Spleen (tissue), 11 donors: ENCODE data around the gene DUOX1. TPM values are rescaled to one million over a fixed set of nuclear protein-coding genes. Genes with fewer than 3 reads are reported as not detected.

Experiments used
- DNase-seq: peaks from one replicate; pipeline ENCODE4 v3.0.0-alpha.2; 2020
- H3K27ac ChIP-seq, 8 donors: fragments of 200-600 bp; sonication (generic) in 7 of 8; 1 replicate in 4 of 8; 2 replicates in 4 of 8; pipeline versions ENCODE4 v1.5.0 to v1.8.0; 2016 to 2021; ENCODE audit warnings: inconsistent platforms in 4 of 8, mild to moderate bottlenecking in 4 of 8, moderate library complexity in 1 of 8
- H3K27me3 ChIP-seq, 7 donors: fragments of 200-600 bp; sonication (generic) in 6 of 7; replicated peaks in 1 of 7; 1 replicate in 4 of 7; 2 replicates in 3 of 7; pipeline versions ENCODE4 v1.5.0 to v1.8.0; 2016 to 2021; ENCODE audit warnings: inconsistent platforms in 3 of 7, mild to moderate bottlenecking in 1 of 7
- H3K36me3 ChIP-seq, 6 donors: fragments of 200-600 bp; sonication (generic) in 5 of 6; 1 replicate in 4 of 6; 2 replicates in 2 of 6; pipeline versions ENCODE4 v1.5.0 to v1.8.0; 2016 to 2021; ENCODE audit warnings: inconsistent platforms in 2 of 6
- H3K4me1 ChIP-seq, 6 donors: fragments of 200-600 bp; sonication (generic) in 5 of 6; 1 replicate in 3 of 6; 2 replicates in 3 of 6; pipeline versions ENCODE4 v1.5.0 to v1.8.0; 2016 to 2021; ENCODE audit warnings: inconsistent platforms in 3 of 6
- H3K4me3 ChIP-seq, 8 donors: fragments of 200-600 bp; sonication (generic) in 7 of 8; 1 replicate in 4 of 8; 2 replicates in 4 of 8; pipeline versions ENCODE4 v1.5.0 to v1.8.0; 2016 to 2021; ENCODE audit warnings: inconsistent platforms in 4 of 8, mild to moderate bottlenecking in 4 of 8, moderate library complexity in 2 of 8
- H3K9me3 ChIP-seq, 8 donors: fragments of 200-600 bp; sonication (generic) in 7 of 8; 1 replicate in 4 of 8; 2 replicates in 4 of 8; pipeline versions ENCODE4 v1.5.0 to v1.8.0; 2016 to 2021; ENCODE audit warnings: inconsistent platforms in 4 of 8
- POLR2A ChIP-seq, 3 donors: fragments of 450-650 bp; IDR thresholded peaks; one replicate each; pipeline ENCODE4 v1.5.1; 2017; ENCODE audit warnings: antibody characterized with exemption in 3 of 3, mild to moderate bottlenecking in 1 of 3
- POLR2AphosphoS5 ChIP-seq, 3 donors: sonication (generic); formaldehyde crosslinking; IDR thresholded peaks; one replicate each; pipeline ENCODE4 v1.5.1; 2017; ENCODE audit warnings: antibody characterized with exemption in 3 of 3
- WGBS, 5 donors: extraction: QIAGEN DNeasy Blood & Tissue Kit in 3 of 5; methylation state at CpG; one replicate each; pipeline versions ENCODE4 v1.1.5 to v1.1.7; 2013 to 2018; 5-methylcytosine and 5-hydroxymethylcytosine counted together
- intact Hi-C: fragments of 100-400 bp; cut with DNase I; formaldehyde crosslinking; loops from one replicate; pipeline ENCODE4 v1.15.0; 2023; ENCODE audit warnings: low total_unique reads
- polyA plus RNA-seq, 3 donors: library from polyadenylated mRNA; stranded (reverse); fragments of 200-250 nt; gene quantifications; one replicate each; pipeline ENCODE4 v1.2.1, GENCODE V29; 2013
- total RNA-seq, 7 donors: library from RNA; depleted of rRNA in 3 of 7; stranded (reverse); fragments of >200 nt in 3 of 7; fragmentation: NEBNext Ultra II Directional in 4 of 7; extraction: Animal tissue kit (Norgen Biotek cat#: 25700) in 4 of 7; gene quantifications; one replicate each; pipeline versions ENCODE4 v1.1.0 to v1.2.1, GENCODE V29; 2016 to 2021
- TF ChIP-seq, protein P1 (sequence below), 11 experiments: fragments of 200-600 bp in 7 of 11; fragments of 450-650 bp in 4 of 11; sonication (generic) in 4 of 11; IDR thresholded peaks in 8 of 11; conservative IDR thresholded peaks in 3 of 11; 1 replicate in 7 of 11; 2 replicates in 4 of 11; pipeline versions ENCODE4 v1.4.0 to v1.8.0; 2016 to 2021; ENCODE audit warnings: antibody characterized with exemption in 11 of 11, inconsistent platforms in 4 of 11, mild to moderate bottlenecking in 1 of 11
- donor health status: healthy with polysubstance abuse.
- donor health status: DM: no; HTN: no; CAD: no; lungs with moderate emphysema.
- donor health status: DM: no; HTN: no; CAD: no.
- donor health status: Bipolar disorder and iron deficiency.
- donor health status: healthy.
- donor health status: DM: no; HTN: no; CAD: no.
- donor health status: DM: yes; HTN: yes; CAD: no.

Gene DUOX1
- total and polyA plus RNA-seq, 10 donors: 0.04 to 0.28 (median 0.09) TPM; not detected in 5

DNA sequence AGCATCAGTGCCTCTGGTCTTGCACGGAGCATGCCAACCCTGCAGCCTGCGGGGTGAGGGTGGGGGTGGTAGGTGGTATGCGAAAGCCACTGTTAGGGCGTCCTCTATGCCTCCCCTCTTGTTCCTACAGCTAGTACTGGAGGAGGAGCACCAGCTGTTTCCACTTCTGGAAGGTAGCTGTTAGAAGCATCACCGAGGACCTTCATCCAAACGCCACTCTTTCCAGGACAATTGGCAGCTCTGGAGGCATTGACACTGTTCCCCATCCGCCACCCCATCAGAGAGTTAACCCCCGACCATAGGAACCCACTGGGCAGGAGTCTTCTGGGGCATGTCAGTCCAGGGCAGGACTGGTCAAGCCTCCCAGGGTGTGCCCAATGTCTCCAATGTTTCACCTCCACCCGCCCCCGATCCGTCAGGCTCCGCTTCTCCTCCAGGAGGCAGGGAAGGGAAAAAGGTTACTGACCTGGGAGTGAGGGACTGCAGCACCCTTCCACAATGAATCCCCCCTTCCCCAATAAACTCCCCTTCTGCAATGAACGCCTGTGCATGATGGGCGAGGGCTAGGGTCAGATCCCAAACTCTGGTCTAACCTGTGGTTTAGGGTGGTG lies 16.3 kb upstream of the DUOX1 start:
- no peaks in the 10 kb centered on the region for H3K36me3 ChIP-seq
- peak overlapping the region in 2 of 8 donors; percentile 25 to 54 for H3K4me3 ChIP-seq
- H3K27ac ChIP-seq: no peak overlapping the region
- no peak for DNase-seq
- WGBS, 5 donors: 9 to 18% (median 11%) methylated on average over 12 to 14 of the region's 14 CpGs
- peaks cover 25 to 97% (median 85%) of the 10 kb centered on the region in 7 donors for H3K27me3 ChIP-seq
- intact Hi-C loops: no loop called here
- TF ChIP-seq, protein P1, sequence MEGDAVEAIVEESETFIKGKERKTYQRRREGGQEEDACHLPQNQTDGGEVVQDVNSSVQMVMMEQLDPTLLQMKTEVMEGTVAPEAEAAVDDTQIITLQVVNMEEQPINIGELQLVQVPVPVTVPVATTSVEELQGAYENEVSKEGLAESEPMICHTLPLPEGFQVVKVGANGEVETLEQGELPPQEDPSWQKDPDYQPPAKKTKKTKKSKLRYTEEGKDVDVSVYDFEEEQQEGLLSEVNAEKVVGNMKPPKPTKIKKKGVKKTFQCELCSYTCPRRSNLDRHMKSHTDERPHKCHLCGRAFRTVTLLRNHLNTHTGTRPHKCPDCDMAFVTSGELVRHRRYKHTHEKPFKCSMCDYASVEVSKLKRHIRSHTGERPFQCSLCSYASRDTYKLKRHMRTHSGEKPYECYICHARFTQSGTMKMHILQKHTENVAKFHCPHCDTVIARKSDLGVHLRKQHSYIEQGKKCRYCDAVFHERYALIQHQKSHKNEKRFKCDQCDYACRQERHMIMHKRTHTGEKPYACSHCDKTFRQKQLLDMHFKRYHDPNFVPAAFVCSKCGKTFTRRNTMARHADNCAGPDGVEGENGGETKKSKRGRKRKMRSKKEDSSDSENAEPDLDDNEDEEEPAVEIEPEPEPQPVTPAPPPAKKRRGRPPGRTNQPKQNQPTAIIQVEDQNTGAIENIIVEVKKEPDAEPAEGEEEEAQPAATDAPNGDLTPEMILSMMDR (IDR thresholded peaks at IDR 0.05 in 8 of 11, conservative IDR thresholded peaks at IDR 0.05 in 3 of 11): no peak
- no peak for TF ChIP-seq POLR2AphosphoS5 (IDR thresholded peaks at IDR 0.05)
- no peak for TF ChIP-seq POLR2A (IDR thresholded peaks at IDR 0.05)
- H3K4me1 ChIP-seq: peaks cover 29 to 62% (median 51%) of the 10 kb centered on the region in 6 donors
- no peaks in the 10 kb centered on the region for H3K9me3 ChIP-seq

DNA sequence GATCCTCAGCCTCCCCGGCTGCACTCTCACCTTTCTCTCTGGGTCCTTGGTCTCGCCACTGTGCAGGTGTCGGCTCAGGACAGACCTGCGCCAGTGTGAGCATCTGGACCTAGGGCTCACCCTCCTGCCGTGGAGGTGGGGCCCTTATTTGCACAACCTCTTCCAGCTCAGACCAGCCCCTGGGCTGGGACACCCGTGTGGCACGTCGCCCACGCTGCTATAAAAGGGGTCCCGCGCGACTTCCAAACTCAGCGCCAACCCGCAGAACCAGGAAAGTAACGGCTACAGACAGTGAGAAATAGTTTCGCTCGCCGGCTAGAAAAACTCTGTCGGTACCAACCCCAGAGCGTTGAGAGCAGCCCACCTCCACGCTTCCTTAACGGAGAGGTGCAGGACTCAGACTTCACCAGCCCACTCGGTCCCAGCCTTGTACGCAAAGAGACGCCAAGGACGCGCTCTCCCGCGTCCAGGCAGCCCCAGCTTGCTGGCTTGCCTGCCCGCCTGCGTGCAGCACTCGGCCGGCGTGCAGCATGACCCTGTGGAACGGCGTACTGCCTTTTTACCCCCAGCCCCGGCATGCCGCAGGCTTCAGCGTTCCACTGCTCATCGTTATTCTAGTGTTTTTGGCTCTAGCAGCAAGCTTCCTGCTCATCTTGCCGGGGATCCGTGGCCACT lies 15.6 kb upstream of the DUOX1 start, which contains the start of the genes DUOX2 and DUOXA2:
TSS of gene DUOX2 (minus strand) at position 97 of the 675 bp plus-strand sequence. CDS start 761 bp downstream, outside the sequence.
TSS of gene DUOXA2 (plus strand) at position 251 of the 675 bp plus-strand sequence. CDS start at position 531, 280 bp downstream.
- intact Hi-C loops: no loop called here
- no peak within 1 kb of the TSS for H3K27ac ChIP-seq
- WGBS, 5 donors: 1 to 5% (median 3%) methylated on average over 39 to 42 of the region's 42 CpGs
- peak within 1 kb of the TSS in 4 of 8 donors; percentile 6 to 54 (median 18) for H3K4me3 ChIP-seq
- no peaks in the 10 kb centered on the region for H3K9me3 ChIP-seq
- H3K27me3 ChIP-seq: peaks cover 25 to 97% (median 81%) of the 10 kb centered on the region in 7 donors
- DNase-seq: no peak
- H3K4me1 ChIP-seq: peaks cover 29 to 62% (median 51%) of the 10 kb centered on the region in 6 donors
- TF ChIP-seq, protein P1 (IDR thresholded peaks at IDR 0.05 in 8 of 11, conservative IDR thresholded peaks at IDR 0.05 in 3 of 11): no peak
- no peak for TF ChIP-seq POLR2A (IDR thresholded peaks at IDR 0.05)
- no peak for TF ChIP-seq POLR2AphosphoS5 (IDR thresholded peaks at IDR 0.05)
- no peaks in the 10 kb centered on the region for H3K36me3 ChIP-seq

DNA sequence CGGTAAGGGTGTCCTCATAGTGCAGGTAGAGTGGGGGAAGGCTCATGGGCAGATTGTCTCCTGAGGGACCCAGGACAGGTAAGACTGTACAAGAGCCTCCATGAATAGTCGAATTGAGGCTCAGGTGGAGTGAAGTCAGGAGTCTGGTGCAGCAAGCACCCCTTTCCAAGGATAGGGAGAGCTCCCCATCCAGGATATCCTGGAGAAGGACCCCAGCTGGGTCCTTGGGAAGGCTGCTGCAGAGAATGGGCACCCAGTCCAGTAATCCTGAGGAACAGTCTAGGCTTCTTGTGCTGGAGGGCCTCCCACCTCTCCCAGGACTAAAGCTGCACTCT lies 15.1 kb upstream of the DUOX1 start:
- Histone ChIP-seq H3K27ac (no peak overlapping the region), H3K4me1 (peaks cover 29 to 62% (median 51%) of the 10 kb centered on the region in 6 donors), H3K36me3 (no peaks in the 10 kb centered on the region), H3K9me3 (no peaks in the 10 kb centered on the region), H3K27me3 (peaks cover 25 to 97% (median 76%) of the 10 kb centered on the region in 7 donors), H3K4me3 (peak overlapping the region in 1 of 8 donors; percentile 54)
- WGBS, 5 donors: 0 to 17% (median 7%) methylated on average over 2 of the region's 2 CpGs
- intact Hi-C loops: no loop called here
- no peak for DNase-seq
- TF ChIP-seq POLR2A (IDR thresholded peaks at IDR 0.05) (no peak), POLR2AphosphoS5 (IDR thresholded peaks at IDR 0.05) (no peak)
- TF ChIP-seq, protein P1 (IDR thresholded peaks at IDR 0.05 in 8 of 11, conservative IDR thresholded peaks at IDR 0.05 in 3 of 11): no peak

DNA sequence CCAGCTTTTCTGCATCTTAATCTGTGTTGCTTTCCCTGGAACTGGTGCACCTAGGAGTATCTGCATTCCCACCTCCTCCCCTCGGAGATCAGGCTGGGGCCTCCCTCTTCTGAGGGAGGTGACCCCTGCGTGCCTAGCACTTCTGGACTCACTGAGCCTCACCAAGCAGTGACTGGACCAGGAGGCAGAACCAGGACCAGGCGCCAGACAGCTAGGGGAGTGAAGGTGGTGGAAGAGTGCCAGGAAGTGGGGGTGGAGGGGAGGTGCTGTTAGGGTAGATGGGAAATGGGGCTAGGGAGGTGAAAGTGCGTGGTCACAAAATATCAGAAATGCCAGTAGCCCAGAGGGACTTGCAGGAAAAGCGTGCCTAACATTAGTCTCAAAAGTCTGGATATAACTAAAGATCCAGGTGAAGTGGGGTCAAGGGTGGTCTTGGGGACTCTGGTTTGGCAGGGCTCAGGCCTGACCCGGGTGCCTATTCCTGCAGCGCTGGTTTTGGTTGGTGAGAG lies 14.4 kb upstream of the DUOX1 start:
- TF ChIP-seq POLR2AphosphoS5 (IDR thresholded peaks at IDR 0.05): no peak
- TF ChIP-seq POLR2A (IDR thresholded peaks at IDR 0.05): no peak
- TF ChIP-seq, protein P1 (IDR thresholded peaks at IDR 0.05 in 8 of 11, conservative IDR thresholded peaks at IDR 0.05 in 3 of 11): no peak
- no peak overlapping the region for H3K27ac ChIP-seq
- no peak overlapping the region for H3K4me3 ChIP-seq
- H3K9me3 ChIP-seq: no peaks in the 10 kb centered on the region
- intact Hi-C loops: no loop called here
- no peaks in the 10 kb centered on the region for H3K36me3 ChIP-seq
- WGBS, 5 donors: 41 to 52% (median 44%) methylated on average over 7 of the region's 7 CpGs
- peaks cover 25 to 97% (median 69%) of the 10 kb centered on the region in 7 donors for H3K27me3 ChIP-seq
- no peak for DNase-seq
- peaks cover 29 to 62% (median 51%) of the 10 kb centered on the region in 6 donors for H3K4me1 ChIP-seq
